Dedifferentiated amniotic fluid mesenchymal stem cell (primary cell): ENCODE measurements around the gene KRT86.
"Not testable (repeated sequence)": the region's sequence is repeated elsewhere in the genome, so short reads cannot be mapped to it uniquely, and the experiment has no call there.

ENCODE experiments used
- DNase-seq: peaks from one replicate; pipeline ENCODE4 v3.0.0-alpha.2; 2016; ENCODE audit errors: extremely low spot score

Gene KRT86

GRCh38 chr12:52267699-52268098 is 6.7 kb upstream of the KRT86 start:
- no peak for DNase-seq

- DNase-seq = no peak
Measured at GRCh38 chr12:52268212-52268611, 6.2 kb upstream of the KRT86 start.

GRCh38 chr12:52270541-52271070 is 3.8 kb upstream of the KRT86 start:
- DNase-seq = no peak

GRCh38 chr12:52271158-52271557 is 3.3 kb upstream of the KRT86 start:
- DNase-seq = no peak

- no peak for DNase-seq
Measured at GRCh38 chr12:52275686-52276085, 1.2 kb downstream of the KRT86 start.

GRCh38 chr12:52277486-52278245 is 3.2 kb downstream of the KRT86 start:
- DNase-seq = no peak

GRCh38 chr12:52278575-52279421 is 4.4 kb downstream of the KRT86 start:
- peak; percentile 64 for DNase-seq

GRCh38 chr12:52279422-52280318 is 5.2 kb downstream of the KRT86 start:
- DNase-seq = no peak

GRCh38 chr12:52280319-52280795 is 5.9 kb downstream of the KRT86 start:
- peak; percentile 98 for DNase-seq

GRCh38 chr12:52280796-52281560 is 6.5 kb downstream of the KRT86 start:
- DNase-seq = peak; percentile 98

- no peak for DNase-seq
Measured at GRCh38 chr12:52284562-52285171, 10.2 kb downstream of the KRT86 start.

GRCh38 chr12:52285172-52285745 is 10.8 kb downstream of the KRT86 start:
- no peak for DNase-seq

- no peak for DNase-seq
Measured at GRCh38 chr12:52285851-52286530, 11.5 kb downstream of the KRT86 start.

- not testable (repeated sequence) for DNase-seq
Measured at GRCh38 chr12:52286857-52287785, 12.7 kb downstream of the KRT86 start.

GRCh38 chr12:52287816-52288805 is 13.7 kb downstream of the KRT86 start:
- not testable (repeated sequence) for DNase-seq

- not testable (repeated sequence) for DNase-seq
Measured at GRCh38 chr12:52290483-52291134, 16.2 kb downstream of the KRT86 start.
